ENCODE measurements around the gene JAM3.

JAM3 gene

GRCh38 chr11:134068829-134069425, at the start of gene JAM3:
JAM3 (plus strand) TSS chr11:134069072; CDS start chr11:134069084, 12 bp downstream.
- DNase-seq (ENCODE audit: low spot score) = peak; percentile 21

GRCh38 chr11:134019500-134019899, 49.4 kb upstream of the JAM3 start:
- no peak for DNase-seq (ENCODE audit: low spot score)

GRCh38 chr11:134020598-134020997, 48.3 kb upstream of the JAM3 start:
- DNase-seq (ENCODE audit: low spot score) = no peak

- no peak for DNase-seq (ENCODE audit: low spot score)
Measured at GRCh38 chr11:134021326-134021725, 47.5 kb upstream of the JAM3 start.

GRCh38 chr11:134022748-134023147, 46.1 kb upstream of the JAM3 start:
- no peak for DNase-seq (ENCODE audit: low spot score)

GRCh38 chr11:134024420-134025081, 44.3 kb upstream of the JAM3 start:
- no peak for DNase-seq (ENCODE audit: low spot score)

- no peak for DNase-seq (ENCODE audit: low spot score)
Measured at GRCh38 chr11:134025082-134025429, 43.8 kb upstream of the JAM3 start.

GRCh38 chr11:134026655-134027343, 42.1 kb upstream of the JAM3 start:
- no peak for DNase-seq (ENCODE audit: low spot score)

- DNase-seq (ENCODE audit: low spot score) = no peak
Measured at GRCh38 chr11:134027671-134028070, 41.2 kb upstream of the JAM3 start.

- DNase-seq (ENCODE audit: low spot score) = no peak
Measured at GRCh38 chr11:134028368-134028920, 40.4 kb upstream of the JAM3 start.

- DNase-seq (ENCODE audit: low spot score) = no peak
Measured at GRCh38 chr11:134030853-134031252, 38.0 kb upstream of the JAM3 start.

GRCh38 chr11:134032043-134032442, 36.8 kb upstream of the JAM3 start:
- DNase-seq (ENCODE audit: low spot score) = no peak

GRCh38 chr11:134032501-134033091, 36.3 kb upstream of the JAM3 start:
- no peak for DNase-seq (ENCODE audit: low spot score)

GRCh38 chr11:134033276-134033675, 35.6 kb upstream of the JAM3 start:
- no peak for DNase-seq (ENCODE audit: low spot score)

GRCh38 chr11:134033696-134034491, 35.0 kb upstream of the JAM3 start:
- peak; percentile 28 for DNase-seq (ENCODE audit: low spot score)

- no peak for DNase-seq (ENCODE audit: low spot score)
Measured at GRCh38 chr11:134034496-134035381, 34.1 kb upstream of the JAM3 start.

GRCh38 chr11:134036492-134037045, 32.3 kb upstream of the JAM3 start:
- no peak for DNase-seq (ENCODE audit: low spot score)

GRCh38 chr11:134037046-134037908, 31.6 kb upstream of the JAM3 start:
- DNase-seq (ENCODE audit: low spot score) = no peak

GRCh38 chr11:134038897-134039470, 29.9 kb upstream of the JAM3 start:
- DNase-seq (ENCODE audit: low spot score) = no peak
